Right kidney (tissue), 1 donor: ENCODE data around the gene ANKRD10.
"Not testable (repeated sequence)": the region's sequence is repeated elsewhere in the genome, so short reads cannot be mapped to it uniquely, and the experiment has no call there.

ENCODE experiments used
- DNase-seq: peaks from one replicate; pipeline ENCODE4 v3.0.0-alpha.2; 2016

ANKRD10 gene

GRCh38 chr13:110947338-110947737, 32.5 kb upstream of the ANKRD10 start:
- DNase-seq: not testable (repeated sequence)

GRCh38 chr13:110945928-110946570, 31.2 kb upstream of the ANKRD10 start:
- no peak for DNase-seq

- no peak for DNase-seq
Observed at GRCh38 chr13:110944968-110945927, 30.4 kb upstream of the ANKRD10 start.

GRCh38 chr13:110944121-110944967, 29.5 kb upstream of the ANKRD10 start:
- no peak for DNase-seq

- no peak for DNase-seq
Observed at GRCh38 chr13:110942248-110942981, 27.5 kb upstream of the ANKRD10 start.

- DNase-seq: no peak
Observed at GRCh38 chr13:110938662-110939421, 24.0 kb upstream of the ANKRD10 start.

GRCh38 chr13:110937511-110938285, 22.8 kb upstream of the ANKRD10 start:
- DNase-seq: no peak

- no peak for DNase-seq
Observed at GRCh38 chr13:110936519-110936918, 21.6 kb upstream of the ANKRD10 start.

- no peak for DNase-seq
Observed at GRCh38 chr13:110932588-110932987, 17.7 kb upstream of the ANKRD10 start.

- no peak for DNase-seq
Observed at GRCh38 chr13:110929104-110929777, 14.4 kb upstream of the ANKRD10 start.

- no peak for DNase-seq
Observed at GRCh38 chr13:110925023-110925612, 10.2 kb upstream of the ANKRD10 start.

- no peak for DNase-seq
Observed at GRCh38 chr13:110924639-110924934, 9.7 kb upstream of the ANKRD10 start.

- no peak for DNase-seq
Observed at GRCh38 chr13:110923777-110924638, 9.1 kb upstream of the ANKRD10 start.

- no peak for DNase-seq
Observed at GRCh38 chr13:110923086-110923485, 8.2 kb upstream of the ANKRD10 start.

GRCh38 chr13:110922506-110922905, 7.6 kb upstream of the ANKRD10 start:
- no peak for DNase-seq

- DNase-seq: no peak
Observed at GRCh38 chr13:110921695-110922094, 6.8 kb upstream of the ANKRD10 start.

GRCh38 chr13:110921209-110921608, 6.3 kb upstream of the ANKRD10 start:
- DNase-seq: no peak

GRCh38 chr13:110920038-110920437, 5.2 kb upstream of the ANKRD10 start:
- no peak for DNase-seq
